Neural cell (in vitro differentiated cells): ENCODE measurements around the gene NGFR. TPM values are rescaled to one million over a fixed set of nuclear protein-coding genes. Genes with fewer than 3 reads are reported as not detected.

ENCODE experiments used
- H2AFZ ChIP-seq: fragments of 200-600, 300-800 bp; sonication (generic), shearing (Covaris generic); 2 replicates; pipeline ENCODE4 v1.6.0; 2014; ENCODE audit warnings: low read depth, mild to moderate bottlenecking, antibody characterized with exemption, low read length, moderate library complexity
- H3F3A ChIP-seq: fragments of 200-600 bp; shearing (Covaris generic); 2 replicates; pipeline ENCODE4 v1.6.1; 2016; ENCODE audit warnings: mild to moderate bottlenecking, moderate library complexity, mixed read lengths, antibody characterized with exemption, low read length; ENCODE audit not compliant: insufficient read depth, poor library complexity, severe bottlenecking
- H3K27ac ChIP-seq: fragments of 200-600, 300-800 bp; sonication (generic), shearing (Covaris generic); 2 replicates; pipeline ENCODE4 v1.5.1; 2014; ENCODE audit warnings: mild to moderate bottlenecking, low read length, moderate library complexity
- H3K27me3 ChIP-seq: fragments of 300-800, 200-600 bp; sonication (generic), shearing (Covaris generic); 2 replicates; pipeline ENCODE4 v1.6.0; 2014; ENCODE audit warnings: mild to moderate bottlenecking, low read depth, low read length, moderate library complexity; ENCODE audit not compliant: insufficient read depth
- H3K36me3 ChIP-seq: fragments of 300-800, 200-600 bp; sonication (generic), shearing (Covaris generic); 2 replicates; pipeline ENCODE4 v1.5.1; 2014; ENCODE audit warnings: mild to moderate bottlenecking, antibody characterized with exemption, low read length, moderate library complexity; ENCODE audit not compliant: insufficient read depth
- H3K4me2 ChIP-seq: fragments of 300-800, 200-600 bp; sonication (generic), shearing (Covaris generic); 2 replicates; pipeline ENCODE4 v1.6.0; 2014; ENCODE audit warnings: mild to moderate bottlenecking, low read length
- H3K4me3 ChIP-seq: fragments of 300-800, 200-600 bp; sonication (generic), shearing (Covaris generic); 2 replicates; pipeline ENCODE4 v1.5.1; 2014; ENCODE audit warnings: mild to moderate bottlenecking, low read length, moderate library complexity
- H3K79me2 ChIP-seq: fragments of 200-600 bp; shearing (Covaris generic); replicated peaks from 2 replicates; pipeline ENCODE4 v1.6.0; 2014; ENCODE audit warnings: mild to moderate bottlenecking, low read length, moderate library complexity; ENCODE audit not compliant: insufficient read depth
- H3K9ac ChIP-seq: fragments of 300-800, 200-600 bp; sonication (generic), shearing (Covaris generic); 2 replicates; pipeline ENCODE4 v1.6.1; 2016; ENCODE audit warnings: mild to moderate bottlenecking, low read length, mixed read lengths
- H3K9me2 ChIP-seq: fragments of 200-600 bp; shearing (Covaris generic); 2 replicates; pipeline ENCODE4 v1.6.1; 2016; ENCODE audit warnings: mild to moderate bottlenecking, low read length, mixed read lengths; ENCODE audit not compliant: insufficient read depth
- H3K9me3 ChIP-seq: fragments of 200-600, 300-800 bp; sonication (generic), shearing (Covaris generic); 2 replicates; pipeline ENCODE4 v1.6.1; 2016; ENCODE audit warnings: mild to moderate bottlenecking, mixed run types, low read length, moderate library complexity, mixed read lengths
- H4K20me1 ChIP-seq: fragments of 200-600 bp; shearing (Covaris generic); 2 replicates; pipeline ENCODE4 v1.6.1; 2016; ENCODE audit warnings: mild to moderate bottlenecking, mixed run types; ENCODE audit not compliant: insufficient read depth
- CTCF ChIP-seq: fragments of 450-650 bp; IDR thresholded peaks from 2 replicates; pipeline ENCODE4 v1.5.1; 2014; ENCODE audit warnings: antibody characterized with exemption, mild to moderate bottlenecking, moderate library complexity; ENCODE audit not compliant: poor library complexity, severe bottlenecking
- EP300 ChIP-seq: fragments of 450-650 bp; conservative IDR thresholded peaks from 2 replicates; pipeline ENCODE4 v1.6.1; 2014; ENCODE audit warnings: antibody characterized with exemption, mild to moderate bottlenecking, moderate library complexity; ENCODE audit not compliant: poor library complexity, severe bottlenecking
- EZH2 ChIP-seq: fragments of 200-600, 300-800 bp; shearing (Covaris generic), sonication (generic); IDR thresholded peaks from 2 replicates; pipeline ENCODE4 v1.6.1; 2014; ENCODE audit warnings: antibody characterized with exemption, low read length, borderline replicate concordance, mild to moderate bottlenecking; ENCODE audit not compliant: insufficient read depth, poor library complexity, severe bottlenecking
- MXI1 ChIP-seq: fragments of 450-650 bp; conservative IDR thresholded peaks from 2 replicates; pipeline ENCODE4 v1.6.1; 2014; ENCODE audit warnings: antibody characterized with exemption, mild to moderate bottlenecking; ENCODE audit not compliant: poor library complexity, severe bottlenecking
- POLR2AphosphoS5 ChIP-seq: IDR thresholded peaks from 2 replicates; pipeline ENCODE4 v1.6.1; 2012
- RAD21 ChIP-seq: fragments of 450-650 bp; conservative IDR thresholded peaks from 2 replicates; pipeline ENCODE4 v1.6.1; 2014; ENCODE audit warnings: antibody characterized with exemption, mild to moderate bottlenecking, moderate library complexity
- REST ChIP-seq: IDR thresholded peaks from 2 replicates; pipeline ENCODE4 v1.6.1; 2012; ENCODE audit warnings: borderline replicate concordance
- SMC3 ChIP-seq: fragments of 450-650 bp; conservative IDR thresholded peaks from 2 replicates; pipeline ENCODE4 v1.6.1; 2014; ENCODE audit warnings: antibody characterized with exemption, mild to moderate bottlenecking, moderate library complexity; ENCODE audit not compliant: poor library complexity
- TAF1 ChIP-seq: IDR thresholded peaks from 2 replicates; pipeline ENCODE4 v1.6.1; 2012; ENCODE audit warnings: low read depth
- polyA plus RNA-seq: library from polyadenylated mRNA; depleted of rRNA; stranded (reverse); fragments of >200 nt; gene quantifications from 2 replicates; pipeline ENCODE4 v1.2.3, GENCODE V29; 2014

NGFR gene
- polyA plus RNA-seq, 1 donor from 2014 or later, result 3.6 TPM

- TF ChIP-seq CTCF (no peak), RAD21 (no peak)
Observed at GRCh38 chr17:49460401-49460800, 34.7 kb upstream of the NGFR start (continued).

GRCh38 chr17:49461580-49461979, 33.5 kb upstream of the NGFR start:
- TF ChIP-seq EP300 (no peak), TAF1 (no peak), CTCF (no peak), MXI1 (no peak), RAD21 (no peak), EZH2 (no peak), SMC3 (no peak), POLR2AphosphoS5 (no peak), REST (no peak)
- H4K20me1 ChIP-seq, result no peaks in the 10 kb centered on the region
- H3K27ac ChIP-seq, result no peak overlapping the region
- no peak overlapping the region for H3K4me3 ChIP-seq
- no peaks in the 10 kb centered on the region for H3K9me2 ChIP-seq
- H3K9me3 ChIP-seq, result peaks cover 3% of the 10 kb centered on the region
- no peak overlapping the region for H3K4me2 ChIP-seq
- no peaks in the 10 kb centered on the region for H3K79me2 ChIP-seq
- H3F3A ChIP-seq, result no peaks in the 10 kb centered on the region
- H3K36me3 ChIP-seq, result no peaks in the 10 kb centered on the region
- H2AFZ ChIP-seq, result no peak overlapping the region
- H3K27me3 ChIP-seq, result no peaks in the 10 kb centered on the region
- H3K9ac ChIP-seq, result no peak overlapping the region

- Histone ChIP-seq H3K27me3 (peaks cover 3% of the 10 kb centered on the region), H3K9me3 (peaks cover 3% of the 10 kb centered on the region), H3K4me3 (no peak overlapping the region), H3F3A (no peaks in the 10 kb centered on the region), H3K27ac (no peak overlapping the region), H2AFZ (no peak overlapping the region), H4K20me1 (no peaks in the 10 kb centered on the region), H3K9ac (no peak overlapping the region), H3K4me2 (no peak overlapping the region), H3K36me3 (no peaks in the 10 kb centered on the region), H3K79me2 (no peaks in the 10 kb centered on the region), H3K9me2 (no peaks in the 10 kb centered on the region)
- no peak for TF ChIP-seq REST
- no peak for TF ChIP-seq MXI1
- TF ChIP-seq SMC3, result no peak
Observed at GRCh38 chr17:49464049-49464448, 31.0 kb upstream of the NGFR start.
